GM12874 (cell line): ENCODE measurements around the gene MOB3B.
A peak's percentile ranks its signal among the peaks of the same experiment; 100 is the strongest.

Experiments used
- CTCF ChIP-seq: IDR thresholded peaks from 2 replicates; pipeline ENCODE4 v1.5.1; 2011; ENCODE audit warnings: low read depth, mild to moderate bottlenecking, control low read depth, low read length, moderate library complexity; ENCODE audit not compliant: insufficient read depth

Gene MOB3B

GRCh38 chr9:27336126-27336525, 193.5 kb downstream of the MOB3B start:
- no peak for TF ChIP-seq CTCF

GRCh38 chr9:27335075-27335474, 194.5 kb downstream of the MOB3B start:
- TF ChIP-seq CTCF: no peak

- TF ChIP-seq CTCF: peak; percentile 72
Measured at GRCh38 chr9:27333241-27334052, 196.2 kb downstream of the MOB3B start.

- TF ChIP-seq CTCF: no peak
Measured at GRCh38 chr9:27331393-27331792, 198.2 kb downstream of the MOB3B start.

- TF ChIP-seq CTCF: no peak
Measured at GRCh38 chr9:27329291-27329690, 200.3 kb downstream of the MOB3B start.

GRCh38 chr9:27328483-27328882, 201.1 kb downstream of the MOB3B start:
- TF ChIP-seq CTCF: no peak

GRCh38 chr9:27311184-27311583, 218.4 kb downstream of the MOB3B start:
- no peak for TF ChIP-seq CTCF

- TF ChIP-seq CTCF: no peak
Measured at GRCh38 chr9:27310582-27310981, 219.0 kb downstream of the MOB3B start.
